ENCODE measurements around the gene MBD3L3.

GRCh38 chr19:7069904-7070226 lies 11.4 kb upstream of the MBD3L3 start:
- TF ChIP-seq POLR2AphosphoS5 (IDR thresholded peaks at IDR 0.05; ENCODE audit: low read depth, low read length) (no peak), REST (IDR thresholded peaks at IDR 0.05; ENCODE audit: insufficient read depth in 1 of 2, low read depth in 2 of 2, low read length in 2 of 2) (no peak), SIN3A (IDR thresholded peaks at IDR 0.05; ENCODE audit: borderline replicate concordance, insufficient read depth, low read length) (0 out of 2 replicates have a peak, but pooled peaks have one; percentile 11), TAF1 (IDR thresholded peaks at IDR 0.05; ENCODE audit: borderline replicate concordance, insufficient read depth, low read length) (no peak)
